Left lung (tissue), 10 donors: ENCODE data around the gene GCHFR. TPM values are rescaled to one million over a fixed set of nuclear protein-coding genes. Genes with fewer than 3 reads are reported as not detected.

Experiments used
- ATAC-seq: fragments of 200-7000 bp; cut with Tn5 transposase; one replicate; pipeline ENCODE4 v1.9.1; 2020; ENCODE audit warnings: moderate library complexity
- DNase-seq, 4 donors: peaks; one replicate each; pipeline ENCODE4 v3.0.0-alpha.2; 2013 to 2020
- H3K27ac ChIP-seq, 2 donors: fragments of 200-600 bp; sonication (generic) in 1 of 2; one replicate each; pipeline versions ENCODE4 v1.5.0 to v1.8.0; 2020 to 2021
- H3K27me3 ChIP-seq, 2 donors: fragments of 200-600 bp; sonication (generic) in 1 of 2; one replicate each; pipeline versions ENCODE4 v1.5.0 to v1.8.0; 2020 to 2021
- H3K36me3 ChIP-seq, 2 donors: fragments of 200-600 bp; sonication (generic) in 1 of 2; one replicate each; pipeline versions ENCODE4 v1.5.0 to v1.8.0; 2020 to 2021
- H3K4me1 ChIP-seq, 2 donors: fragments of 200-600 bp; one replicate each; pipeline ENCODE4 v1.8.0; 2021
- H3K4me3 ChIP-seq, 2 donors: fragments of 200-600 bp; sonication (generic) in 1 of 2; one replicate each; pipeline versions ENCODE4 v1.5.0 to v1.8.0; 2020 to 2021; ENCODE audit warnings: mild to moderate bottlenecking in 1 of 2
- H3K9me3 ChIP-seq, 2 donors: fragments of 200-600 bp; sonication (generic) in 1 of 2; one replicate each; pipeline versions ENCODE4 v1.5.0 to v1.8.0; 2020 to 2021
- CTCF ChIP-seq, 2 donors: fragments of 200-600 bp; sonication (generic) in 1 of 2; IDR thresholded peaks; one replicate each; pipeline versions ENCODE4 v1.5.0 to v1.8.0; 2021; ENCODE audit warnings: antibody characterized with exemption in 2 of 2
- intact Hi-C, 2 donors: fragments of 100-400 bp; cut with DNase I; formaldehyde crosslinking; loops; one replicate each; pipeline versions ENCODE4 v1.11.2 to v1.14.2; 2022
- polyA plus RNA-seq, 6 donors: library from polyadenylated mRNA; unstranded; fragments of 120-200 nt; gene quantifications; one replicate each; pipeline ENCODE4 v1.2.1, GENCODE V29; 2013; ENCODE audit not compliant: insufficient read length in 6 of 6
- total RNA-seq, 2 donors: library from RNA; stranded (reverse); fragmentation: NEBNext Ultra II Directional; extraction: Animal tissue kit (Norgen Biotek cat#: 25700); gene quantifications; one replicate each; pipeline ENCODE4 v1.2.1, GENCODE V29; 2021
- donor health status: DM: no; HTN: yes; CAD: no.
- donor health status: DM: no; HTN: no; CAD: no.

Gene GCHFR
- total and polyA plus RNA-seq, 8 donors: 12.7 to 61.5 (median 16.5) TPM

GRCh38 chr15:40770147-40770721, 6.4 kb downstream of the GCHFR start:
- Histone ChIP-seq H3K36me3 (peaks cover 0 to 73% of the 10 kb centered on the region in 2 donors), H3K9me3 (no peaks in the 10 kb centered on the region), H3K4me1 (peaks cover 15 to 43% of the 10 kb centered on the region in 2 donors), H3K27ac (peak overlapping the region; percentile 39 to 53), H3K4me3 (peak overlapping the region in 1 of 2 donors; percentile 17), H3K27me3 (no peaks in the 10 kb centered on the region)
- no peak for DNase-seq
- no peak for TF ChIP-seq CTCF (IDR thresholded peaks at IDR 0.05)
- intact Hi-C loops: no loop called here
- ATAC-seq: peak; percentile 11

GRCh38 chr15:40771242-40771641, 7.4 kb downstream of the GCHFR start:
- intact Hi-C loops: no loop called here
- no peaks in the 10 kb centered on the region for H3K9me3 ChIP-seq
- DNase-seq (no peak), ATAC-seq (no peak)
- H3K27me3 ChIP-seq: no peaks in the 10 kb centered on the region
- TF ChIP-seq CTCF (IDR thresholded peaks at IDR 0.05): no peak
- no peak overlapping the region for H3K27ac ChIP-seq
- peaks cover 0 to 83% of the 10 kb centered on the region in 2 donors for H3K36me3 ChIP-seq
- H3K4me3 ChIP-seq: no peak overlapping the region
- H3K4me1 ChIP-seq: peaks cover 9 to 35% of the 10 kb centered on the region in 2 donors

GRCh38 chr15:40772014-40772413, 8.1 kb downstream of the GCHFR start:
- H3K27ac ChIP-seq: no peak overlapping the region
- H3K27me3 ChIP-seq: no peaks in the 10 kb centered on the region
- no peaks in the 10 kb centered on the region for H3K9me3 ChIP-seq
- ATAC-seq: no peak
- peaks cover 0 to 84% of the 10 kb centered on the region in 2 donors for H3K36me3 ChIP-seq
- no peak overlapping the region for H3K4me3 ChIP-seq
- H3K4me1 ChIP-seq: peaks cover 9 to 29% of the 10 kb centered on the region in 2 donors
- TF ChIP-seq CTCF (IDR thresholded peaks at IDR 0.05): no peak
- DNase-seq: no peak
- intact Hi-C loops: no loop called here

- no peak for ATAC-seq
- Histone ChIP-seq H3K36me3 (peaks cover 0 to 85% of the 10 kb centered on the region in 2 donors), H3K9me3 (no peaks in the 10 kb centered on the region), H3K27ac (no peak overlapping the region), H3K4me3 (no peak overlapping the region), H3K27me3 (no peaks in the 10 kb centered on the region), H3K4me1 (peaks cover 9 to 22% of the 10 kb centered on the region in 2 donors)
- intact Hi-C loops: no loop called here
- no peak for DNase-seq
- TF ChIP-seq CTCF (IDR thresholded peaks at IDR 0.05): no peak
Observed at GRCh38 chr15:40773496-40773895, 9.6 kb downstream of the GCHFR start.

GRCh38 chr15:40773902-40774301, 10.0 kb downstream of the GCHFR start:
- ATAC-seq (no peak), DNase-seq (no peak)
- H3K4me1 ChIP-seq: peaks cover 8 to 18% of the 10 kb centered on the region in 2 donors
- no peaks in the 10 kb centered on the region for H3K9me3 ChIP-seq
- no peak overlapping the region for H3K27ac ChIP-seq
- TF ChIP-seq CTCF (IDR thresholded peaks at IDR 0.05): no peak
- no peak overlapping the region for H3K4me3 ChIP-seq
- intact Hi-C loops: no loop called here
- H3K36me3 ChIP-seq: peaks cover 0 to 89% of the 10 kb centered on the region in 2 donors
- H3K27me3 ChIP-seq: no peaks in the 10 kb centered on the region
